GM12878 (cell line): ENCODE measurements around the gene ZNF148.

ENCODE experiments used
- CTCF ChIP-seq, 3 experiments: IDR thresholded peaks in 2 of 3; conservative IDR thresholded peaks in 1 of 3; 2 replicates each; pipeline ENCODE4 v1.5.1; 2011; ENCODE audit warnings: low read depth in 3 of 3, low read length in 3 of 3, mild to moderate bottlenecking in 3 of 3, control low read depth in 2 of 3, moderate library complexity in 2 of 3, inconsistent platforms in 1 of 3, mixed read lengths in 1 of 3; ENCODE audit not compliant: control insufficient read depth in 2 of 3, insufficient read depth in 1 of 3; ENCODE audit errors: extremely low read depth in 1 of 3
- FOXM1 ChIP-seq: IDR thresholded peaks from 2 replicates; pipeline ENCODE4 v1.6.1; 2012; ENCODE audit warnings: low read depth, mild to moderate bottlenecking, inconsistent platforms, low read length, moderate library complexity
- NR2C2 ChIP-seq: IDR thresholded peaks from 2 replicates; pipeline ENCODE4 v1.6.1; 2011; ENCODE audit warnings: borderline replicate concordance, low read depth; ENCODE audit not compliant: control insufficient read depth, insufficient read length
- SPI1 ChIP-seq: IDR thresholded peaks from 2 replicates; pipeline ENCODE4 v1.6.1; 2011; ENCODE audit warnings: low read depth, mild to moderate bottlenecking, low read length, moderate library complexity, borderline replicate concordance; ENCODE audit not compliant: insufficient read depth

- TF ChIP-seq FOXM1 (peak; percentile 90; the same call in 1 of the 2 replicates), SPI1 (no peak), NR2C2 (no peak), CTCF (IDR thresholded peaks at IDR 0.05 in 2 of 3, conservative IDR thresholded peaks at IDR 0.05 in 1 of 3; ENCODE audit: control insufficient read depth in 2 of 3, extremely low read depth in 1 of 3, insufficient read depth in 1 of 3, low read depth in 3 of 3, low read length in 3 of 3) (no peak)
Observed at GRCh38 chr3:125200731-125201139, 174.4 kb downstream of the ZNF148 start.
